Measurements from ENCODE around the gene ZCCHC2.

ZCCHC2 gene

DNA sequence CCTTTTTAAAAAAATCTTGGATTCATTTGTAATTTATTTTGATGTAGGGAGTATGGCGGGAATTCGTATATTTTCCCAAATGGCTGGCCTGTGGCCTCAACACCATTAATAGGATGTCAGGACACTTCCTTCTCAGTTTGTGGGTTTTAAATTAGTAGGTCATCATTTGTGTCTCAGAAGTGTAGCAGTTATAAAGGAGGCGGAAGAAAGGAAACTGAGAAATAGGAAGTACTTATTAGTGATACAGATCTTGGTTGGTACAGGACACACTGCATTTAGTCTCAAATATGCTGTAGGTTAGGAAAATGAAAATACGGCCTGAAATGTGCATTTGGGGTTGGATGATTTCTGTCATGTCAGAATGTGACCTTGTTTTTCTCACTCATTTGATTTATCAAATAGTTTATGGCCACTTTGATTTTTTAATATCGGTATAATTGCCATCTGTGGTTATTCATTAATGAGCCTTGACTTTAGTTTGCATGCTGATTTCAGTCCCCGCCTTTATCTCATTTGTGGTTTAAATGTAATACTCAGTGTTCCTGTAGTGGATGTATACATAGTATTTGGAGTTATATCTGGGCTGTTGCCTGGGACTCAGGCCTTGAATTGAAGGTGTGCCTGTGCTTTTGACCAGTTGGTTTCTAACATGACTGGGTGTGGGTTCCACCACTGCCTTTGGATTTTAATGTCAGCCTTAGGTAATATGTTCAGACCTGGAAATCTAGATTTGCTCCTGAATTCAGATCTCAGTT, 31.4 kb downstream of the ZCCHC2 start:
- Histone ChIP-seq H3K27ac (ENCODE audit: insufficient read depth, low read length, poor library complexity, severe bottlenecking) (no peak overlapping the region), H3K4me3 (ENCODE audit: insufficient read depth, low read depth, low read length, poor library complexity, severe bottlenecking) (no peak overlapping the region), H3K9me3 (ENCODE audit: control insufficient read depth, low read length) (no peaks in the 10 kb centered on the region), H3K4me1 (ENCODE audit: control insufficient read depth, insufficient read depth, low read length, poor library complexity, severe bottlenecking) (no peaks in the 10 kb centered on the region), H3K27me3 (replicated peaks; ENCODE audit: control insufficient read depth, insufficient read depth, low read length, poor library complexity, severe bottlenecking) (no peaks in the 10 kb centered on the region), H3K36me3 (ENCODE audit: control insufficient read depth, insufficient read depth, low read length) (peaks cover 60% of the 10 kb centered on the region)
- no peak for DNase-seq

DNA sequence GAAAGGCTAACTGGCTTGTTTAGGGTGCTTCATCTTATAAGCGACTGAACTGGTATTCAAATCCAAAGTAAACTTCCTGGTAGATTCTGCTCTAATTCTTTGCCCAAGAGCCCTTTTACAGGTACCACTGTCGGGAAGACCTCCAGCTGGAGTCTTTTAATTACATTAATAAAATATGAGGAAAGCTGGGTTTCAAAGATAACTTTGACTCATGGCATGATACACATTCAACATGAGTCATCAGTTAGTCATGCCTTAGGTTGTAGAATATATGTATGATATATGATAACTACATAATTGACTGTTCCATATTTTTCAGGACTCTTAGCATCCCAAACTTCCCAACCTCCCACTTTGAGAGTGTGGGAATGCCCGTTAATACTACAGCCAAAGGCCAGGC, 32.3 kb downstream of the ZCCHC2 start:
- no peak overlapping the region for H3K4me3 ChIP-seq (ENCODE audit: insufficient read depth, low read depth, low read length, poor library complexity, severe bottlenecking)

DNA sequence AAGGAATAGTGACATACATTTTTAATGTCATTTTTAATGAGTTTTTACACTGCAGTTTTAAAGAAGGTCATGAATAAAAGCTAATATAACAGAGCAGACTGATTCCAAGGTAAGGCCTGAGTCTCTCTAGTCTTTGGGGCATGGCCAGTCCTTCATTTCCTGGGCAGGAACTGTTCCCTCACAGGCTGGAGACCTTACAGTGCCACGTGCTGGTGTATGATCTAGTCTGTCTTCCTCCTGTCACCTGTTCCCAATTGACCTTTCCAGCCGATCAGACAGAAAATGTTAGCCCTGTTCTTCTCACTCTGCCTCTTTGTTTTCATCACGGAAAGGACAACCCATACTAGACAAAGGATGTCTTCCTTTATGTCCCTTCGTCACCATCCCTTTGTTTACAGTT, 33.6 kb downstream of the ZCCHC2 start:
- no peak overlapping the region for H3K4me3 ChIP-seq (ENCODE audit: insufficient read depth, low read depth, low read length, poor library complexity, severe bottlenecking)
- H3K36me3 ChIP-seq (ENCODE audit: control insufficient read depth, insufficient read depth, low read length), result peaks cover 48% of the 10 kb centered on the region
- H3K27me3 ChIP-seq (replicated peaks; ENCODE audit: control insufficient read depth, insufficient read depth, low read length, poor library complexity, severe bottlenecking), result no peaks in the 10 kb centered on the region

More for the DNA sequence above, 32.3 kb downstream of the ZCCHC2 start:
- H3K4me1 ChIP-seq (ENCODE audit: control insufficient read depth, insufficient read depth, low read length, poor library complexity, severe bottlenecking), result no peaks in the 10 kb centered on the region
- H3K36me3 ChIP-seq (ENCODE audit: control insufficient read depth, insufficient read depth, low read length), result peaks cover 55% of the 10 kb centered on the region
- H3K27ac ChIP-seq (ENCODE audit: insufficient read depth, low read length, poor library complexity, severe bottlenecking), result no peak overlapping the region
- H3K27me3 ChIP-seq (replicated peaks; ENCODE audit: control insufficient read depth, insufficient read depth, low read length, poor library complexity, severe bottlenecking), result no peaks in the 10 kb centered on the region
- DNase-seq, result no peak
- no peaks in the 10 kb centered on the region for H3K9me3 ChIP-seq (ENCODE audit: control insufficient read depth, low read length)

DNA sequence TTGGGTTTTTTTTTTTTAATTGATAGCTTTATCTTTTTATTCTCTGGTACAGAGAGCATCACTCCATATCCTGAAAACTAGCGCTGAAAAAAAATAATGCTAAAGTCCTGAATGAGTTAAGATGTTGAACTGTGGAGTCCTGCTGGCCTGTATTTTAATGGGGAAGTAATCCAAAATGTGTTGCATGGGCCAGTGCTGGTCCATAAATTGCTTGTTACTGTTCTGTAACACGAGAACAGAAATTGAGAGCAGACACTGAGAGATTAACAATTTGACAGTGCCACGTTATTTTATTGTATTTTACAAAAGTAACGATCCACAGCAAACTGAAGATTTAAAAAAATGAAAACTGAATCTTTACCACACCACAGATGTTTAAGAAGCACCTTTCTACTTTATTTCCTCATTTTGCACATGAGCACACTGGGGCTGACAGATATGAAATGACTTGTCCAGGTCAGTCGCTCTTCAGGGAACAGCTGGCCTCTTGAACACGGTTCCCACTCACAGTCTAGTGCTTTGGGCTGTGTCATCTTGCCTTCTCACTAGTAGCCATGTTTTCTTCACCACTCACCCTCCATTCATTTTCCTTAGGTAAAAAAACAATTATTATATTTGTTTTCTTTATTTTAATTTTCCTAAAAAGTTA, 35.3 kb downstream of the ZCCHC2 start:
- Histone ChIP-seq H3K27me3 (replicated peaks; ENCODE audit: control insufficient read depth, insufficient read depth, low read length, poor library complexity, severe bottlenecking) (no peaks in the 10 kb centered on the region), H3K9me3 (ENCODE audit: control insufficient read depth, low read length) (no peaks in the 10 kb centered on the region), H3K4me1 (ENCODE audit: control insufficient read depth, insufficient read depth, low read length, poor library complexity, severe bottlenecking) (no peaks in the 10 kb centered on the region), H3K27ac (ENCODE audit: insufficient read depth, low read length, poor library complexity, severe bottlenecking) (no peak overlapping the region), H3K36me3 (ENCODE audit: control insufficient read depth, insufficient read depth, low read length) (peaks cover 50% of the 10 kb centered on the region), H3K4me3 (ENCODE audit: insufficient read depth, low read depth, low read length, poor library complexity, severe bottlenecking) (no peak overlapping the region)
- no peak for DNase-seq

More for the DNA sequence above, 33.6 kb downstream of the ZCCHC2 start:
- Histone ChIP-seq H3K9me3 (ENCODE audit: control insufficient read depth, low read length) (no peaks in the 10 kb centered on the region), H3K27ac (ENCODE audit: insufficient read depth, low read length, poor library complexity, severe bottlenecking) (no peak overlapping the region), H3K4me1 (ENCODE audit: control insufficient read depth, insufficient read depth, low read length, poor library complexity, severe bottlenecking) (no peaks in the 10 kb centered on the region)
- DNase-seq, result no peak

DNA sequence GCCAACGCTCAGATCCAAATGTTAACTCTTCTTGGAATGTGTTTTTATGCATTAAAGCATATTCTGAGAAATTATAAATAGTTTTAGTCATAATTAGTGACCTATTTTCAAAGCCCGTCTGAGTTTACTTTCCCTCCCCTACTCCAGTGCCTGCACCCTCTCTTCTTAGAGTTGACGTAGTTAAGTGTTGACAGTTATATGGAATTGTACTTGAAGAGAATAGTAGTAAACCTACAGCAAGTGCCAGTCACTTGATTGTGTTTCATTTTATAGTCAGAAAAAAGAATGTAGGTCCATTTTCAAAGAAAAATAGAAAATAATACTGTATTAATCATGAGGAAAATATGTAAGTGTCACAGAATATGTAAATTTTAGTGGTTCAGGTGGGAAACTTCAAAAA, 41.2 kb downstream of the ZCCHC2 start:
- Histone ChIP-seq H3K27me3 (replicated peaks; ENCODE audit: control insufficient read depth, insufficient read depth, low read length, poor library complexity, severe bottlenecking) (no peaks in the 10 kb centered on the region), H3K4me1 (ENCODE audit: control insufficient read depth, insufficient read depth, low read length, poor library complexity, severe bottlenecking) (no peaks in the 10 kb centered on the region), H3K9me3 (ENCODE audit: control insufficient read depth, low read length) (no peaks in the 10 kb centered on the region), H3K27ac (ENCODE audit: insufficient read depth, low read length, poor library complexity, severe bottlenecking) (no peak overlapping the region), H3K36me3 (ENCODE audit: control insufficient read depth, insufficient read depth, low read length) (peaks cover 51% of the 10 kb centered on the region), H3K4me3 (ENCODE audit: insufficient read depth, low read depth, low read length, poor library complexity, severe bottlenecking) (no peak overlapping the region)
- no peak for DNase-seq

DNA sequence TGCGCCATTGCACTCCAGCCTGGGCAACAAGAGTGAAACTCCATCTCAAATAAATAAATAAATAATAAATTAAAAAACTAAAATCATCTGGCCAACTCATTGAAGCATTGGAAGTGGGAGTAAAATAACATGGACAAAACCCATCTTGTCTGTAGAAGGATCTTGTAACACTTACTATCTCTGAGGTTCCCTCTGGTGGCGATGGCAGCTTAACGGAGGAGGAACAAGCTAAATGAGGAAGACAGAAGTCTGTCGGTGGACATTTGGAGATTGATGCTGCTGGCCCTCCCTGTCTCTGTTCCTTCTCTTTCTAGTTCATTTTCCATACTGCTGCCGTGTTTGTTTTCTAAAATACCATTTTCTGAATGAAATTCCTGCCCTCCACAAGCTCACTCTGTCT, 43.4 kb downstream of the ZCCHC2 start:
- H3K27ac ChIP-seq (ENCODE audit: insufficient read depth, low read length, poor library complexity, severe bottlenecking), result no peak overlapping the region
- no peaks in the 10 kb centered on the region for H3K9me3 ChIP-seq (ENCODE audit: control insufficient read depth, low read length)
- DNase-seq, result no peak
- no peak overlapping the region for H3K4me3 ChIP-seq (ENCODE audit: insufficient read depth, low read depth, low read length, poor library complexity, severe bottlenecking)
- H3K4me1 ChIP-seq (ENCODE audit: control insufficient read depth, insufficient read depth, low read length, poor library complexity, severe bottlenecking), result no peaks in the 10 kb centered on the region
- no peaks in the 10 kb centered on the region for H3K27me3 ChIP-seq (replicated peaks; ENCODE audit: control insufficient read depth, insufficient read depth, low read length, poor library complexity, severe bottlenecking)
- peaks cover 55% of the 10 kb centered on the region for H3K36me3 ChIP-seq (ENCODE audit: control insufficient read depth, insufficient read depth, low read length)

DNA sequence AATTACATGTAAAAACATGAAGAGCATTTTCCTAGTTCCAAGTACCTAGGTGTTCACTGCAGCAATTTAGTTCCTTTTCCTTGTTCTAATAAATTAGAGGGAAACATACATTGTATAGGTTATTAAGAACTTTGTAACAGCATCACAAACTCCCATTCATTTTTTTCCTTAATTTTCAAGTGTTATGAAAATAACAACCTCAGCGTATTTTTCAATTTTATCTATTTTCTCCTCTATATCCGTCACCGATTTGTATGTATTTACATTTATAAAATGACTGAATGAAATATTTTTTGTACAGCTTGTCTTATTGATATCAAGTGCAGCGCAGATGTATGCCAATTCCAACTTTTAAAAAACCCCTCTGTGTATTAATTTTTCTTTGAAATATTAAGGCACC, 44.0 kb downstream of the ZCCHC2 start:
- H3K27me3 ChIP-seq (replicated peaks; ENCODE audit: control insufficient read depth, insufficient read depth, low read length, poor library complexity, severe bottlenecking), result no peaks in the 10 kb centered on the region
- peaks cover 56% of the 10 kb centered on the region for H3K36me3 ChIP-seq (ENCODE audit: control insufficient read depth, insufficient read depth, low read length)
- no peak for DNase-seq
- H3K27ac ChIP-seq (ENCODE audit: insufficient read depth, low read length, poor library complexity, severe bottlenecking), result no peak overlapping the region
- H3K4me1 ChIP-seq (ENCODE audit: control insufficient read depth, insufficient read depth, low read length, poor library complexity, severe bottlenecking), result no peaks in the 10 kb centered on the region
- no peaks in the 10 kb centered on the region for H3K9me3 ChIP-seq (ENCODE audit: control insufficient read depth, low read length)
- H3K4me3 ChIP-seq (ENCODE audit: insufficient read depth, low read depth, low read length, poor library complexity, severe bottlenecking), result no peak overlapping the region

DNA sequence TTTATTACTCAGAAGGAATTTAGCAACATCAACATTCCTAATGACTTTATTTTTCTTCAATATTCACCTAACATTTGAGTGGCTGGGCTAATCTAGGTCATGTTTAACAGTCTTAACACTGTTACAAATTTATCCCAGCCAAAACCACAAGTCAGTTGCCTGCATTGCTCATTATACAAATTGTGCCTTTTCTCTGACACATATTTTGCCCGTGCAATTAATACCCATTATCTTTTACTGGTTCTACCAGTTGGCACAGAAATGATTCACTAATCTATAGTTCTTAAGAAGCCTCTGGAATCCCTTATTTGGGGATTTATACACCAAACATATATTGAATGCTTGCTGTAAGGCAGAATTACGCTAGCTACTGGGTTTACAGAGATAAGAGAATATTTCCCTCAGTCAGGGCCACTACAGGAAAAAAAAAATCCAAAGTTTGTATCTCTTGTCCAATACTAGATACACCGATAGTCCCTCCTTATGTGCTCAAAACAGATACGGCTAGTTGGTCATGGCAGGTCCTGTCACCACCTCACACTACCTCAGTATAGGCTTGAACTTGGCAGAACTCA, 46.3 kb downstream of the ZCCHC2 start:
- no peak overlapping the region for H3K27ac ChIP-seq (ENCODE audit: insufficient read depth, low read length, poor library complexity, severe bottlenecking)
- H3K4me3 ChIP-seq (ENCODE audit: insufficient read depth, low read depth, low read length, poor library complexity, severe bottlenecking), result no peak overlapping the region
- no peaks in the 10 kb centered on the region for H3K27me3 ChIP-seq (replicated peaks; ENCODE audit: control insufficient read depth, insufficient read depth, low read length, poor library complexity, severe bottlenecking)
- peaks cover 57% of the 10 kb centered on the region for H3K36me3 ChIP-seq (ENCODE audit: control insufficient read depth, insufficient read depth, low read length)
- H3K4me1 ChIP-seq (ENCODE audit: control insufficient read depth, insufficient read depth, low read length, poor library complexity, severe bottlenecking), result no peaks in the 10 kb centered on the region
- no peaks in the 10 kb centered on the region for H3K9me3 ChIP-seq (ENCODE audit: control insufficient read depth, low read length)
- no peak for DNase-seq

DNA sequence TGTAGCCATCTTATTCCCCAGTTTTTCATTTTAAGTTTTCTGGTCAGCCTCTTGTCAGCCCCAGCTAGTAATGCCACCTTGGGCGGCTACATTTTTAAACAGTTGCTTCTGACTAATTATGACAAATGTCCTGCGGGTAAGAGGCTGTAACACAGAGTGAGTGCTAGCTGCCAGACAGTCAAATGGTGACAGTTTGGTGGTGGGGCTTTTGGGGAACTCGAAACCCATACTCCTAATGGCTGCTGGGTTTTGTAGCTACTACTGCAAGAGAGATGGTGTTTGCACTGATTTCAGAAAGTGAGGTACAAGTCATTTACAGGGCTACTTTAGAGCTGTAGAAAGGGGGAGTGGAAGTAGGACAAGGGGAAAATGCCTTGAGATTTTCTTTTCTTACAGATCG, 48.2 kb downstream of the ZCCHC2 start:
- peaks cover 59% of the 10 kb centered on the region for H3K36me3 ChIP-seq (ENCODE audit: control insufficient read depth, insufficient read depth, low read length)
- H3K27me3 ChIP-seq (replicated peaks; ENCODE audit: control insufficient read depth, insufficient read depth, low read length, poor library complexity, severe bottlenecking), result no peaks in the 10 kb centered on the region
- no peak for DNase-seq
- H3K4me3 ChIP-seq (ENCODE audit: insufficient read depth, low read depth, low read length, poor library complexity, severe bottlenecking), result no peak overlapping the region
- no peaks in the 10 kb centered on the region for H3K4me1 ChIP-seq (ENCODE audit: control insufficient read depth, insufficient read depth, low read length, poor library complexity, severe bottlenecking)
- H3K27ac ChIP-seq (ENCODE audit: insufficient read depth, low read length, poor library complexity, severe bottlenecking), result no peak overlapping the region
- H3K9me3 ChIP-seq (ENCODE audit: control insufficient read depth, low read length), result no peaks in the 10 kb centered on the region

DNA sequence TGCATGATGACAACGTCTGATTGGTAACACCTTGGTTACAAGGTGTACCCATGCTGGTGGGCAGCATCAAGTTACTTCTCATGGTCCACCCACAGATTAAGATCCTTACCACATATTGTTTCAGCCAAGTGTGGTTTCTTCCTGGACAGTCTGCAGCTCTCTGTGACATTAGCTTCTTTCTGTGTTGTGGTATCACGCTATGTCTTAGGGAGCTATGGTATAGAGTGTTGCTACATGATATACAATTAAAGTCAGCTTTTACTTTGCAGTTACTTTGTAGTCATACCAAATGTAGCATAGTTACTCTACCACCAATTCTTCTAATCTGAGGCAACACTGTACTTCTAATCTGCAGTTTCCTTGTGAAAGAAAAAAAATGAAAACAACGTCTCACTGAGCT, 48.8 kb downstream of the ZCCHC2 start:
- no peaks in the 10 kb centered on the region for H3K4me1 ChIP-seq (ENCODE audit: control insufficient read depth, insufficient read depth, low read length, poor library complexity, severe bottlenecking)
- no peaks in the 10 kb centered on the region for H3K27me3 ChIP-seq (replicated peaks; ENCODE audit: control insufficient read depth, insufficient read depth, low read length, poor library complexity, severe bottlenecking)
- H3K36me3 ChIP-seq (ENCODE audit: control insufficient read depth, insufficient read depth, low read length), result peaks cover 60% of the 10 kb centered on the region
- no peak for DNase-seq
- H3K27ac ChIP-seq (ENCODE audit: insufficient read depth, low read length, poor library complexity, severe bottlenecking), result no peak overlapping the region
- H3K9me3 ChIP-seq (ENCODE audit: control insufficient read depth, low read length), result no peaks in the 10 kb centered on the region
- H3K4me3 ChIP-seq (ENCODE audit: insufficient read depth, low read depth, low read length, poor library complexity, severe bottlenecking), result no peak overlapping the region

All from effector memory CD4-positive, alpha-beta T cell (primary cell).